CD14-positive monocyte (primary cell): Measurements from ENCODE around the gene CWC27. TPM values are rescaled to one million over a fixed set of nuclear protein-coding genes. Genes with fewer than 3 reads are reported as not detected.

ENCODE experiments used
- DNase-seq, 3 donors: peaks; one replicate each; pipeline ENCODE4 v3.0.0-alpha.2; 2011 to 2022
- H2AFZ ChIP-seq: 2 replicates; pipeline ENCODE4 v1.6.0; 2012; ENCODE audit warnings: mild to moderate bottlenecking, low read depth, low read length, inconsistent platforms; ENCODE audit not compliant: insufficient read depth, poor library complexity, severe bottlenecking
- H3K27ac ChIP-seq, 2 donors: 1 replicate in 1 of 2; 2 replicates in 1 of 2; pipeline ENCODE4 v1.5.1; 2012 to 2013; ENCODE audit warnings: low read length in 2 of 2, control low read depth in 1 of 2, inconsistent platforms in 1 of 2, low read depth in 1 of 2, mild to moderate bottlenecking in 1 of 2
- H3K27me3 ChIP-seq, 2 donors: one replicate each; pipeline versions ENCODE4 v1.6.0 to v1.6.1; 2011 to 2013; ENCODE audit warnings: low read length in 2 of 2; ENCODE audit not compliant: control insufficient read depth in 2 of 2, insufficient read depth in 2 of 2
- H3K36me3 ChIP-seq, 2 donors: replicated peaks in 1 of 2; 1 replicate in 1 of 2; 2 replicates in 1 of 2; pipeline versions ENCODE4 v1.5.1 to v1.6.1; 2012 to 2013; ENCODE audit warnings: low read length in 2 of 2, control low read depth in 1 of 2, inconsistent platforms in 1 of 2, mild to moderate bottlenecking in 1 of 2; ENCODE audit not compliant: insufficient read depth in 2 of 2, control insufficient read depth in 1 of 2
- H3K4me1 ChIP-seq, 2 donors: 1 replicate in 1 of 2; 2 replicates in 1 of 2; pipeline versions ENCODE4 v1.5.1 to v1.6.1; 2012 to 2013; ENCODE audit warnings: low read length in 2 of 2, control low read depth in 1 of 2, inconsistent platforms in 1 of 2, mild to moderate bottlenecking in 1 of 2, moderate library complexity in 1 of 2; ENCODE audit not compliant: insufficient read depth in 2 of 2, control insufficient read depth in 1 of 2
- H3K4me2 ChIP-seq: replicated peaks from 2 replicates; pipeline ENCODE3; 2012; ENCODE audit warnings: low read length, moderate library complexity, mild to moderate bottlenecking; ENCODE audit not compliant: poor library complexity, severe bottlenecking; ENCODE audit errors: extremely low read depth
- H3K4me3 ChIP-seq, 3 experiments: fragments of 200-600 bp in 1 of 3; sonication (generic) in 1 of 3; replicated peaks in 1 of 3; 1 replicate in 2 of 3; 2 replicates in 1 of 3; pipeline ENCODE4 v1.5.1; 2011 to 2013; ENCODE audit warnings: low read length in 3 of 3, mild to moderate bottlenecking in 3 of 3, control low read depth in 2 of 3, low read depth in 2 of 3, inconsistent platforms in 1 of 3, moderate library complexity in 1 of 3
- H3K79me2 ChIP-seq: 2 replicates; pipeline ENCODE4 v1.6.0; 2012; ENCODE audit warnings: mild to moderate bottlenecking, control low read depth, inconsistent platforms, low read length, moderate library complexity; ENCODE audit not compliant: insufficient read depth
- H3K9ac ChIP-seq: 2 replicates; pipeline ENCODE4 v1.6.0; 2017; ENCODE audit warnings: low read length, mild to moderate bottlenecking; ENCODE audit not compliant: insufficient read depth, poor library complexity, severe bottlenecking
- H3K9me3 ChIP-seq, 2 donors: replicated peaks in 1 of 2; 1 replicate in 1 of 2; 2 replicates in 1 of 2; pipeline versions ENCODE4 v1.5.1 to v1.6.1; 2012 to 2013; ENCODE audit warnings: low read length in 2 of 2, control low read depth in 1 of 2; ENCODE audit not compliant: control insufficient read depth in 1 of 2, insufficient read depth in 1 of 2
- H4K20me1 ChIP-seq: 2 replicates; pipeline ENCODE4 v1.6.0; 2012; ENCODE audit warnings: mild to moderate bottlenecking, low read length, control low read depth, moderate library complexity; ENCODE audit not compliant: insufficient read depth
- H3K27ac Mint-ChIP-seq, 7 donors: one replicate each; pipeline ENCODE4 v1.8.0; 2020; ENCODE audit warnings: mild to moderate bottlenecking in 7 of 7, mixed read lengths in 7 of 7, moderate library complexity in 6 of 7, inconsistent platforms in 2 of 7
- H3K27me3 Mint-ChIP-seq, 3 donors: one replicate each; pipeline ENCODE4 v1.8.0; 2021 to 2022; ENCODE audit warnings: low read depth in 3 of 3, mild to moderate bottlenecking in 3 of 3, mixed read lengths in 3 of 3, moderate library complexity in 3 of 3, inconsistent platforms in 1 of 3
- H3K36me3 Mint-ChIP-seq, 2 donors: one replicate each; pipeline ENCODE4 v1.8.0; 2020; ENCODE audit warnings: mixed read lengths in 2 of 2, inconsistent platforms in 1 of 2, mild to moderate bottlenecking in 1 of 2
- H3K4me1 Mint-ChIP-seq: one replicate; pipeline ENCODE4 v1.8.0; 2020; ENCODE audit warnings: mild to moderate bottlenecking, mixed read lengths
- H3K4me3 Mint-ChIP-seq, 2 donors: one replicate each; pipeline ENCODE4 v1.8.0; 2020; ENCODE audit warnings: mild to moderate bottlenecking in 2 of 2, mixed read lengths in 2 of 2, moderate library complexity in 1 of 2
- H3K9me3 Mint-ChIP-seq, 7 donors: one replicate each; pipeline ENCODE4 v1.8.0; 2020 to 2022; ENCODE audit warnings: mixed read lengths in 7 of 7, mild to moderate bottlenecking in 6 of 7, moderate library complexity in 6 of 7, inconsistent platforms in 2 of 7
- WGBS: methylation state at CpG from one replicate; pipeline ENCODE4 v1.1.5; 2013; ENCODE audit warnings: missing lambda C conversion rate; ENCODE audit not compliant: insufficient coverage; 5-methylcytosine and 5-hydroxymethylcytosine counted together
- intact Hi-C, 2 donors: fragments of 100-400 bp; cut with micrococcal nuclease; formaldehyde crosslinking; loops; one replicate each; pipeline versions ENCODE4 v1.15.0 to v1.15.1; 2023
- polyA plus RNA-seq, 3 donors: library from polyadenylated mRNA; depleted of rRNA in 1 of 3; unstranded in 2 of 3; stranded (reverse) in 1 of 3; fragments of 300-500 nt in 2 of 3; fragments of >200 nt in 1 of 3; fragmentation: Illumina TruSeq in 2 of 3; gene quantifications; 1 replicate in 2 of 3; 2 replicates in 1 of 3; pipeline ENCODE4 v1.2.3, GENCODE V29; 2012 to 2021
- TF ChIP-seq, protein P1 (sequence below): fragments of 200-600 bp; IDR thresholded peaks from one replicate; pipeline ENCODE4 v1.8.0; 2022; ENCODE audit warnings: antibody characterized with exemption, mild to moderate bottlenecking

Gene CWC27
- polyA plus RNA-seq, 3 donors = 6.6 to 18.9 (median 14.5) TPM

- intact Hi-C loops = no loop called here
- no peak overlapping the region for H3K27ac Mint-ChIP-seq
- H3K4me1 Mint-ChIP-seq = no peaks in the 10 kb centered on the region
- H3K4me1 ChIP-seq = no peaks in the 10 kb centered on the region
- no peaks in the 10 kb centered on the region for H3K27me3 Mint-ChIP-seq
- H4K20me1 ChIP-seq = no peaks in the 10 kb centered on the region
- WGBS = 100% methylated on average over 1 of the region's 1 CpG
- H3K4me3 ChIP-seq = no peak overlapping the region
- H3K27me3 ChIP-seq = no peaks in the 10 kb centered on the region
- no peak overlapping the region for H3K9ac ChIP-seq
- TF ChIP-seq, protein P1, sequence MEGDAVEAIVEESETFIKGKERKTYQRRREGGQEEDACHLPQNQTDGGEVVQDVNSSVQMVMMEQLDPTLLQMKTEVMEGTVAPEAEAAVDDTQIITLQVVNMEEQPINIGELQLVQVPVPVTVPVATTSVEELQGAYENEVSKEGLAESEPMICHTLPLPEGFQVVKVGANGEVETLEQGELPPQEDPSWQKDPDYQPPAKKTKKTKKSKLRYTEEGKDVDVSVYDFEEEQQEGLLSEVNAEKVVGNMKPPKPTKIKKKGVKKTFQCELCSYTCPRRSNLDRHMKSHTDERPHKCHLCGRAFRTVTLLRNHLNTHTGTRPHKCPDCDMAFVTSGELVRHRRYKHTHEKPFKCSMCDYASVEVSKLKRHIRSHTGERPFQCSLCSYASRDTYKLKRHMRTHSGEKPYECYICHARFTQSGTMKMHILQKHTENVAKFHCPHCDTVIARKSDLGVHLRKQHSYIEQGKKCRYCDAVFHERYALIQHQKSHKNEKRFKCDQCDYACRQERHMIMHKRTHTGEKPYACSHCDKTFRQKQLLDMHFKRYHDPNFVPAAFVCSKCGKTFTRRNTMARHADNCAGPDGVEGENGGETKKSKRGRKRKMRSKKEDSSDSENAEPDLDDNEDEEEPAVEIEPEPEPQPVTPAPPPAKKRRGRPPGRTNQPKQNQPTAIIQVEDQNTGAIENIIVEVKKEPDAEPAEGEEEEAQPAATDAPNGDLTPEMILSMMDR = no peak
- peaks cover 2 to 3% of the 10 kb centered on the region in 2 donors for H3K36me3 Mint-ChIP-seq
- H3K4me3 Mint-ChIP-seq = no peak overlapping the region
- H3K27ac ChIP-seq = no peak overlapping the region
- no peak for DNase-seq
- H3K36me3 ChIP-seq = no peaks in the 10 kb centered on the region
- H3K79me2 ChIP-seq = no peaks in the 10 kb centered on the region
- peaks cover 0 to 4% (median 2%) of the 10 kb centered on the region in 7 donors for H3K9me3 Mint-ChIP-seq
- H3K9me3 ChIP-seq = no peaks in the 10 kb centered on the region
- no peak overlapping the region for H3K4me2 ChIP-seq
- no peak overlapping the region for H2AFZ ChIP-seq
These were observed 242.1 kb downstream of the CWC27 start for GRCh38 chr5:65010841-65011240.

GRCh38 chr5:65012301-65012892 is 243.7 kb downstream of the CWC27 start:
- H3K9me3 Mint-ChIP-seq = peaks cover 0 to 4% (median 2%) of the 10 kb centered on the region in 7 donors
- no peak overlapping the region for H3K4me3 ChIP-seq

More at GRCh38 chr5:65012301-65012892, 243.7 kb downstream of the CWC27 start:
- Histone ChIP-seq H3K27ac (no peak overlapping the region), H3K9me3 (no peaks in the 10 kb centered on the region), H4K20me1 (no peaks in the 10 kb centered on the region), H3K27me3 (no peaks in the 10 kb centered on the region), H3K4me1 (no peaks in the 10 kb centered on the region), H2AFZ (no peak overlapping the region), H3K9ac (no peak overlapping the region), H3K36me3 (no peaks in the 10 kb centered on the region), H3K79me2 (no peaks in the 10 kb centered on the region), H3K4me2 (no peak overlapping the region)
- Mint-ChIP-seq H3K36me3 (peaks cover 0 to 2% of the 10 kb centered on the region in 2 donors), H3K4me1 (no peaks in the 10 kb centered on the region), H3K27me3 (no peaks in the 10 kb centered on the region), H3K4me3 (no peak overlapping the region), H3K27ac (no peak overlapping the region)
- 96% methylated on average over 3 of the region's 4 CpGs for WGBS
- no peak for DNase-seq
- intact Hi-C loops = no loop called here
- TF ChIP-seq, protein P1 = no peak
